Naive thymus-derived CD4-positive, alpha-beta T cell (primary cell): Measurements from ENCODE around the gene RIGI. TPM values are rescaled to one million over a fixed set of nuclear protein-coding genes. Genes with fewer than 3 reads are reported as not detected.

Experiments
- ATAC-seq: fragments of 150-1000 bp; cut with Tn5 transposase; 2 replicates; pipeline ENCODE4 v1.10.0; 2021; ENCODE audit warnings: mild to moderate bottlenecking, moderate library complexity
- CTCF ChIA-PET: fragments of 350-600 bp; sonication (Branson Sonifier 250); formaldehyde crosslinking; loops from one replicate; lab custom pipeline; 2021; ENCODE audit warnings: antibody characterized with exemption; lab: Charles Lee
- POLR2A ChIA-PET: fragments of 350-600 bp; sonication (Branson Sonifier 250); formaldehyde crosslinking; loops from one replicate; lab custom pipeline; 2021; ENCODE audit warnings: antibody characterized with exemption, inconsistent platforms; lab: Charles Lee
- DNase-seq, 9 donors: peaks; one replicate each; pipeline versions ENCODE4 v3.0.0 to v3.0.0-alpha.2; 2020 to 2022; ENCODE audit warnings: mixed read lengths in 1 of 9
- H3K27ac ChIP-seq: one replicate; pipeline ENCODE4 v1.7.0; 2013; ENCODE audit warnings: mild to moderate bottlenecking, low read depth, low read length, moderate library complexity
- H3K27me3 ChIP-seq, 2 donors: one replicate each; pipeline ENCODE4 v1.7.0; 2013; ENCODE audit warnings: low read length in 2 of 2, mild to moderate bottlenecking in 2 of 2, moderate library complexity in 2 of 2; ENCODE audit not compliant: control insufficient read depth in 2 of 2, insufficient read depth in 2 of 2
- H3K36me3 ChIP-seq, 3 experiments: 1 replicate in 2 of 3; 2 replicates in 1 of 3; pipeline ENCODE4 v1.7.0; 2013; ENCODE audit warnings: low read length in 3 of 3, mild to moderate bottlenecking in 3 of 3, moderate library complexity in 1 of 3; ENCODE audit not compliant: insufficient read depth in 3 of 3, control insufficient read depth in 2 of 3
- H3K4me1 ChIP-seq, 2 donors: one replicate each; pipeline ENCODE4 v1.7.0; 2013; ENCODE audit warnings: low read length in 2 of 2, mild to moderate bottlenecking in 2 of 2, moderate library complexity in 1 of 2; ENCODE audit not compliant: control insufficient read depth in 2 of 2, insufficient read depth in 2 of 2
- H3K4me3 ChIP-seq: 2 replicates; pipeline ENCODE4 v1.7.0; 2013; ENCODE audit warnings: mild to moderate bottlenecking, low read length
- H3K9me3 ChIP-seq, 3 experiments: 1 replicate in 2 of 3; 2 replicates in 1 of 3; pipeline ENCODE4 v1.7.0; 2013; ENCODE audit warnings: low read length in 3 of 3; ENCODE audit not compliant: control insufficient read depth in 2 of 3
- H3K27ac Mint-ChIP-seq, 9 donors: one replicate each; pipeline ENCODE4 v1.8.0; 2020 to 2022; ENCODE audit warnings: mixed read lengths in 9 of 9, mild to moderate bottlenecking in 8 of 9, moderate library complexity in 5 of 9, inconsistent platforms in 2 of 9
- H3K27me3 Mint-ChIP-seq, 5 donors: one replicate each; pipeline ENCODE4 v1.8.0; 2021 to 2022; ENCODE audit warnings: mixed read lengths in 5 of 5, mild to moderate bottlenecking in 1 of 5
- H3K36me3 Mint-ChIP-seq, 5 donors: one replicate each; pipeline ENCODE4 v1.8.0; 2020 to 2022; ENCODE audit warnings: mixed read lengths in 5 of 5, mild to moderate bottlenecking in 3 of 5, inconsistent platforms in 1 of 5
- H3K4me1 Mint-ChIP-seq, 7 donors: one replicate each; pipeline ENCODE4 v1.8.0; 2020 to 2022; ENCODE audit warnings: mixed read lengths in 7 of 7, mild to moderate bottlenecking in 3 of 7, inconsistent platforms in 1 of 7
- H3K4me3 Mint-ChIP-seq, 10 donors: one replicate each; pipeline ENCODE4 v1.8.0; 2020 to 2022; ENCODE audit warnings: mild to moderate bottlenecking in 10 of 10, mixed read lengths in 10 of 10, moderate library complexity in 6 of 10, inconsistent platforms in 2 of 10
- H3K9me3 Mint-ChIP-seq, 11 donors: one replicate each; pipeline ENCODE4 v1.8.0; 2020 to 2022; ENCODE audit warnings: mixed read lengths in 11 of 11, mild to moderate bottlenecking in 4 of 11, inconsistent platforms in 1 of 11, moderate library complexity in 1 of 11
- intact Hi-C, 2 donors: fragments of 100-400 bp; cut with micrococcal nuclease; formaldehyde crosslinking; loops; one replicate each; pipeline ENCODE4 v1.15.1; 2023
- polyA plus RNA-seq, 2 donors: library from polyadenylated mRNA; unstranded; fragments of 300-500 nt; fragmentation: Illumina TruSeq; gene quantifications; one replicate each; pipeline ENCODE4 v1.2.3, GENCODE V29; 2021
- total RNA-seq, 6 experiments: library from RNA in 5 of 6; stranded (reverse) in 5 of 6; gene quantifications; 1 replicate in 5 of 6; 2 replicates in 1 of 6; pipeline ENCODE4 v1.2.3 and lab custom pipeline; 2021 to 2026

RIGI gene
- total and polyA plus RNA-seq, 7 experiments from 2014 or later: 8.6 to 29.6 (median 17.3) TPM

DNA sequence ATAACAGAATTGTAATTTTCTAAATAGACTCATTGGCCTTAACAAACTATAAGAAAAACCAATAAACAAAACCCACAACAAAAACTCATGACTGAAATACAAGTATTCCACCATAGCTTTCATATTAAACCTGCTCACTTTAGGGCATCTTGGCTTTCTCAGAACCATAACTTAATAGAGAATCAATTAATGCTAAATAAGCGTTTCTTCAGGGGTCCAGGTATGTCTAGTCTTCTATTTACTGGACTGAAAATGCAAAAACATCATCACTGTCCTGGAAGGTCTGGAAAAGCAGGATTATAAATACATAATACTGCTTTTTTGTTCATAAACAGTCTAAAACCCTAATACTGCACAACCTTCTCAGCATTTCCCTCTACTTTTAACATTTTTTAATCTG, 19.9 kb upstream of the RIGI start:
- no peak for ATAC-seq
- Mint-ChIP-seq H3K36me3 (peaks cover 13 to 35% (median 21%) of the 10 kb centered on the region in 5 donors), H3K9me3 (peaks cover 0 to 1% (median 0%) of the 10 kb centered on the region in 11 donors), H3K27ac (peak overlapping the region in 1 of 9 donors; percentile 53), H3K4me1 (peaks cover 21 to 57% (median 45%) of the 10 kb centered on the region in 7 donors), H3K4me3 (no peak overlapping the region), H3K27me3 (no peaks in the 10 kb centered on the region)
- H3K27me3 ChIP-seq: no peaks in the 10 kb centered on the region
- H3K27ac ChIP-seq: no peak overlapping the region
- peaks cover 7 to 10% of the 10 kb centered on the region in 2 donors for H3K4me1 ChIP-seq
- ChIA-PET CTCF (interaction anchor here (1.4 to 2.4 kb wide), 2 partner anchors 20 to 26 kb away, joined by 5 to 8 read pairs; partner anchors contain the start of gene RIGI), POLR2A (interaction anchor here (1.0 kb wide), 2 partner anchors 12 kb away, joined by 3 to 4 read pairs; no protein-coding TSS in a partner anchor)
- H3K4me3 ChIP-seq: no peak overlapping the region
- H3K9me3 ChIP-seq: no peaks in the 10 kb centered on the region
- H3K36me3 ChIP-seq: peaks cover 0 to 26% (median 3%) of the 10 kb centered on the region in 3 experiments
- no peak for DNase-seq
- intact Hi-C loops: no loop called here

DNA sequence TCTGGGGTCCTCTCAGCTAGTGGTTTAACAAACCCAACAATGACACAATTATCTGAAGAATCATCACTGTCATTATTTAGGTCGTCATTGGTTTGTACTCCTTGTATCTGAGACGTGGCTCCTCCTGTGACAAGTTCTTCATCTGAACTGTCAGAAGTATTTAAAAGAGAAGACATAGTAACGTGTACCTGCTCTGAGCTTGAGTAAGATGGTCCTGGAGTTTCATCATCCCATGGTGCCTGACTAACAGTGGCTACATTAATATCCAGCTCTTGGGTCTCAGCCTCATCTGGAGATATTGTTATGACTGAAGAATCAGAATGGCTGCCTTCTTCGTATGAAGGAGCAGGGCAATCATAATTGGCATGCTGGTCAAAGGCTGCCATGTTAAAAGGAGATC, 17.1 kb upstream of the RIGI start:
- Mint-ChIP-seq H3K27ac (peak overlapping the region in 1 of 9 donors; percentile 1), H3K27me3 (no peaks in the 10 kb centered on the region), H3K9me3 (peaks cover 0 to 1% (median 0%) of the 10 kb centered on the region in 11 donors), H3K4me1 (peaks cover 8 to 33% (median 21%) of the 10 kb centered on the region in 7 donors), H3K4me3 (no peak overlapping the region), H3K36me3 (peaks cover 8 to 42% (median 21%) of the 10 kb centered on the region in 5 donors)
- intact Hi-C loops: no loop called here
- Histone ChIP-seq H3K4me3 (no peak overlapping the region), H3K27me3 (no peaks in the 10 kb centered on the region), H3K36me3 (peaks cover 0 to 26% (median 3%) of the 10 kb centered on the region in 3 experiments), H3K4me1 (no peaks in the 10 kb centered on the region), H3K27ac (no peak overlapping the region), H3K9me3 (no peaks in the 10 kb centered on the region)
- ATAC-seq (no peak), DNase-seq (no peak)
- CTCF ChIA-PET: no interaction called here
- POLR2A ChIA-PET: no interaction called here

DNA sequence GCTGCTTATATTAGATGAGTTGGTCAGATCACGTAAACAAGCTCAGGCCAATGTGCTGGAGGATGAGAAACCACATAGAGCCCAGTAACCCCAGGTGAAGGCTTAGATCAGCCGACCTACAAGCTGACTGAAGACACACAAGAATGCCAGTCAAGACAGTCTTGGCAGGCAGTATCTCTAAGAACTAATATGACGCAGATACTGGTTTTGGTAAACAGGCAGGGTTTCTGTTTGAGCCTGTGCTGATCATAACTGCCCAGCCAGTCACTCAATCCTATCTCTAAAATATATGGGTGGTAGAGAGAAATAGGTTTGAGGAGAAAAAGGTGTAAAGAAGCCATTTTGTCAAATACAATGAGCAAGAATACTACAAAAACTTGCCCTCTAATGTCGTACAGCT, 7.8 kb upstream of the RIGI start:
- Mint-ChIP-seq H3K36me3 (peaks cover 0 to 24% (median 8%) of the 10 kb centered on the region in 5 donors), H3K27me3 (no peaks in the 10 kb centered on the region), H3K4me1 (peaks cover 0 to 3% (median 1%) of the 10 kb centered on the region in 7 donors), H3K27ac (peak overlapping the region in 1 of 9 donors; percentile 49), H3K4me3 (no peak overlapping the region), H3K9me3 (peaks cover 0 to 4% (median 0%) of the 10 kb centered on the region in 11 donors)
- Histone ChIP-seq H3K27ac (no peak overlapping the region), H3K4me1 (no peaks in the 10 kb centered on the region), H3K36me3 (no peaks in the 10 kb centered on the region), H3K9me3 (no peaks in the 10 kb centered on the region), H3K4me3 (no peak overlapping the region), H3K27me3 (no peaks in the 10 kb centered on the region)
- ChIA-PET CTCF (interaction anchor here (2.4 kb wide), 1 partner anchor 155 kb away, joined by 9 read pairs; no protein-coding TSS in a partner anchor), POLR2A (interaction anchor here (0.7 to 1.8 kb wide), 4 partner anchors 12 to 38 kb away, joined by 3 to 6 read pairs (median 4); no protein-coding TSS in a partner anchor)
- ATAC-seq (no peak), DNase-seq (no peak)
- intact Hi-C loops: no loop called here

DNA sequence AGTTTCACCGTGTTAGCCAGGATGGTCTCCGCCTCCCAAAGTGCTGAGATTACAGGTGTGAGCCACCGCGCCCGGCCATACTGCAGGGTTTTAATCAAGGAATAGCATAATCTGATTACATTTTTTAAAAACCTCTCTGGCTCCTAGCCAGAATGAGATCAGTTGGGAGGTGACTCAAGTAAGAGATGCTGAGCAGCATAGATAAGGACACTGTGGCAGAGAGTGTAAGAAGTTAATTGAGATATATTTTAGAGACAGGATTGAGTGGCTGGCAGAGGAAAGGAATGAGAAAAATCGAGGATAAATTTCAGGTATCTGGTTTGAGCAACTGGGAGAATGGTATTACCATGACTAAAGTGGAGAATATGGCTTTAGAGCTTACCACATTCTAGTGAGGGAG, 7.3 kb upstream of the RIGI start:
- H3K4me1 Mint-ChIP-seq: peaks cover 0 to 6% (median 4%) of the 10 kb centered on the region in 7 donors
- Histone ChIP-seq H3K4me3 (no peak overlapping the region), H3K27me3 (no peaks in the 10 kb centered on the region), H3K36me3 (no peaks in the 10 kb centered on the region), H3K9me3 (no peaks in the 10 kb centered on the region), H3K27ac (no peak overlapping the region), H3K4me1 (no peaks in the 10 kb centered on the region)
- ATAC-seq: no peak
- ChIA-PET POLR2A (interaction anchor here (1.1 to 1.8 kb wide), 2 partner anchors 12 to 17 kb away, joined by 4 to 6 read pairs; no protein-coding TSS in a partner anchor), CTCF (interaction anchor here (2.4 kb wide), 1 partner anchor 155 kb away, joined by 9 read pairs; no protein-coding TSS in a partner anchor)
- no peak overlapping the region for H3K4me3 Mint-ChIP-seq
- H3K27ac Mint-ChIP-seq: peak overlapping the region in 1 of 9 donors; percentile 49
- H3K36me3 Mint-ChIP-seq: peaks cover 0 to 24% (median 8%) of the 10 kb centered on the region in 5 donors
- peaks cover 0 to 4% (median 0%) of the 10 kb centered on the region in 11 donors for H3K9me3 Mint-ChIP-seq
- intact Hi-C loops: no loop called here
- DNase-seq: no peak
- no peaks in the 10 kb centered on the region for H3K27me3 Mint-ChIP-seq

DNA sequence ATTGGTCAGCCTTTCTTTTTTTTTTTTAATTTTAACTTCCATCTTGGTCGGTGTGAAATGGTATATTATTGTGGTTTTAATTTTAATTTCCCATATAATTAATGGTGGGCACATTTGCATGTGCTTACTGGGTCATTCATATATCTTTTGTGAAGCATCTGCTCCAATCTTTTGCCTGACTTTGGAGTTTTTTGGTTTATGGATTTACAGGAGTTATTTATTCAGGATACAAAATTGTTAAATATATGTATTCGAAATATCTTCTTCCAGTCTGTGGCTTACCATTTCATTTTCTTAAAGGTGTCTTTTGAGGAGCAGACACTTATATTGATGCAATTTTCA, 682 bp upstream of the RIGI start:
- ChIA-PET CTCF (interaction anchor here (0.9 to 3.8 kb wide), 8 partner anchors 18 to 150 kb away, joined by 3 to 51 read pairs (median 8); partner anchors contain the start of gene NDUFB6), POLR2A (interaction anchor here (0.6 to 2.6 kb wide), 7 partner anchors 9 to 1804 kb away, joined by 3 to 50 read pairs (median 5); partner anchors contain the start of genes ACO1, NDUFB6, SMIM27 and TOPORS)
- ATAC-seq: no peak
- peak overlapping the region; percentile 98 for H3K4me3 ChIP-seq
- peaks cover 9 to 27% of the 10 kb centered on the region in 2 donors for H3K4me1 ChIP-seq
- H3K27me3 ChIP-seq: no peaks in the 10 kb centered on the region
- H3K36me3 ChIP-seq: no peaks in the 10 kb centered on the region
- H3K4me1 Mint-ChIP-seq: peaks cover 35 to 58% (median 54%) of the 10 kb centered on the region in 7 donors
- no peaks in the 10 kb centered on the region for H3K27me3 Mint-ChIP-seq
- H3K9me3 Mint-ChIP-seq: peaks cover 0 to 13% (median 1%) of the 10 kb centered on the region in 11 donors
- H3K4me3 Mint-ChIP-seq: peak overlapping the region; percentile 83 to 99 (median 96)
- H3K36me3 Mint-ChIP-seq: peaks cover 7 to 35% (median 23%) of the 10 kb centered on the region in 5 donors
- H3K27ac Mint-ChIP-seq: peak overlapping the region; percentile 84 to 98 (median 91)
- H3K9me3 ChIP-seq: no peaks in the 10 kb centered on the region
- H3K27ac ChIP-seq: peak overlapping the region; percentile 90
- intact Hi-C loops: loop anchor here (1.0 to 5.0 kb wide), 9 partner anchors 14 to 147 kb away; partner anchors contain the start of genes ACO1 (in 2 of the 2) and NDUFB6 (in 2 of the 2)
- no peak for DNase-seq

DNA sequence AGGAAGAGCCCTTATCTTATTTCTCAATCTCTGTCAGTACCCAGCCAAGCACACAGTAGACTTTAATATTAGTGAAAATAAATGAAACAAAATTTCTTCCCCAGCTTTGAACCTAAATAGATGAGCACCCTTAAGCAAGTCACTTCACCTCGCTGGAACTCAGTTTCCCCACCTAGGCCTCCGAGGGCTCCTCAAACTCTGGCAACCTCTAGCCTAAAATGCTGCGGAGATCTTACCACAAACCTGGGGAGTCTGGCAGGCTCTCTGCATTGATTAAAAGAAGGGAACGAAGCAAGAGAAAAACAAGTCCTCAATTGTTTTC, 326 bp downstream of the RIGI start:
- Mint-ChIP-seq H3K27ac (peak overlapping the region; percentile 84 to 98 (median 91)), H3K9me3 (peaks cover 0 to 13% (median 1%) of the 10 kb centered on the region in 11 donors), H3K36me3 (peaks cover 7 to 35% (median 27%) of the 10 kb centered on the region in 5 donors), H3K4me3 (peak overlapping the region; percentile 83 to 99 (median 96)), H3K27me3 (no peaks in the 10 kb centered on the region), H3K4me1 (peaks cover 35 to 61% (median 58%) of the 10 kb centered on the region in 7 donors)
- ChIA-PET POLR2A (interaction anchor here (1.4 to 2.6 kb wide), 5 partner anchors 14 to 141 kb away, joined by 3 to 50 read pairs (median 13); partner anchors contain the start of genes ACO1, NDUFB6, SMIM27 and TOPORS), CTCF (interaction anchor here (0.9 to 3.8 kb wide), 11 partner anchors 8 to 147 kb away, joined by 3 to 51 read pairs (median 5); partner anchors contain the start of gene NDUFB6)
- intact Hi-C loops: loop anchor here (1.0 to 5.0 kb wide), 10 partner anchors 13 to 146 kb away; partner anchors contain the start of genes ACO1 (in 2 of the 2) and NDUFB6 (in 2 of the 2)
- peaks cover 9 to 29% of the 10 kb centered on the region in 2 donors for H3K4me1 ChIP-seq
- no peaks in the 10 kb centered on the region for H3K36me3 ChIP-seq
- peak overlapping the region; percentile 98 for H3K4me3 ChIP-seq
- no peak for ATAC-seq
- peak in 1 of 9 donors; percentile 3 for DNase-seq
- H3K27ac ChIP-seq: peak overlapping the region; percentile 90
- H3K9me3 ChIP-seq: no peaks in the 10 kb centered on the region
- H3K27me3 ChIP-seq: no peaks in the 10 kb centered on the region
